Transverse colon (tissue), 4 donors: ENCODE results near the gene C3orf20. TPM values are rescaled to one million over a fixed set of nuclear protein-coding genes. Genes with fewer than 3 reads are reported as not detected.

Source experiments
- DNase-seq: peaks from one replicate; pipeline ENCODE4 v3.0.0-alpha.2; 2019
- H3K27ac ChIP-seq, 4 donors: fragments of 200-600 bp; sonication (generic); 2 replicates each; pipeline ENCODE4 v1.5.1; 2016 to 2018; ENCODE audit warnings: inconsistent platforms in 4 of 4
- H3K27me3 ChIP-seq: fragments of 200-600 bp; sonication (generic); 2 replicates; pipeline ENCODE4 v1.5.1; 2017; ENCODE audit warnings: inconsistent platforms
- H3K36me3 ChIP-seq, 4 donors: fragments of 200-600 bp; sonication (generic); 2 replicates each; pipeline ENCODE4 v1.5.1; 2017 to 2019; ENCODE audit warnings: inconsistent platforms in 4 of 4
- H3K4me1 ChIP-seq, 4 donors: fragments of 200-600 bp; sonication (generic); 2 replicates each; pipeline ENCODE4 v1.5.1; 2017 to 2020; ENCODE audit warnings: inconsistent platforms in 4 of 4
- H3K4me3 ChIP-seq, 4 donors: fragments of 200-600 bp; sonication (generic); 1 replicate in 1 of 4; 2 replicates in 3 of 4; pipeline versions ENCODE4 v1.5.1 to v1.6.1; 2017 to 2019; ENCODE audit warnings: inconsistent platforms in 4 of 4
- H3K9me3 ChIP-seq, 2 donors: fragments of 200-600 bp; sonication (generic); 2 replicates each; pipeline ENCODE4 v1.5.1; 2017 to 2019; ENCODE audit warnings: inconsistent platforms in 2 of 2
- CTCF ChIP-seq, 5 experiments: fragments of 200-600 bp in 3 of 5; fragments of 450-650 bp in 2 of 5; sonication (generic) in 3 of 5; IDR thresholded peaks; 1 replicate in 2 of 5; 2 replicates in 3 of 5; pipeline ENCODE4 v1.5.1; 2016 to 2017; ENCODE audit warnings: antibody characterized with exemption in 5 of 5, inconsistent platforms in 3 of 5, mild to moderate bottlenecking in 2 of 5, moderate library complexity in 1 of 5
- EP300 ChIP-seq: sonication (generic); formaldehyde crosslinking; IDR thresholded peaks from one replicate; pipeline ENCODE4 v1.6.1; 2017; ENCODE audit warnings: antibody characterized with exemption, low read depth
- POLR2A ChIP-seq: fragments of 450-650 bp; IDR thresholded peaks from one replicate; pipeline ENCODE4 v1.6.1; 2016; ENCODE audit warnings: antibody characterized with exemption, mild to moderate bottlenecking, moderate library complexity
- POLR2AphosphoS5 ChIP-seq, 3 donors: sonication (generic); formaldehyde crosslinking; IDR thresholded peaks; one replicate each; pipeline ENCODE4 v1.6.1; 2016; ENCODE audit warnings: antibody characterized with exemption in 3 of 3
- WGBS, 2 donors: methylation state at CpG; one replicate each; pipeline ENCODE4 v1.1.5; 2018; ENCODE audit warnings: low coverage in 1 of 2; 5-methylcytosine and 5-hydroxymethylcytosine counted together
- in situ Hi-C, 4 donors: fragments of 200-750 bp; cut with MboI; loops; one replicate each; pipeline versions ENCODE4 v1.15.0 to v1.15.1; 2017; ENCODE audit warnings: low sequenced_read_pairs in 3 of 4, low pct_ligation_motif_present in 1 of 4, low pct_unique_long_range_greater_than_20kb in 1 of 4
- intact Hi-C: fragments of 100-400 bp; cut with DNase I; formaldehyde crosslinking; loops from one replicate; pipeline ENCODE4 v1.15.1; 2023; ENCODE audit warnings: low total_unique reads
- total RNA-seq, 4 donors: library from RNA; depleted of rRNA; stranded (reverse); fragments of >200 nt; gene quantifications; one replicate each; pipeline ENCODE4 v1.1.0, GENCODE V29; 2016

The C3orf20 gene
- total RNA-seq, 4 donors from 2014 or later = not detected

- no peak for TF ChIP-seq POLR2AphosphoS5 (IDR thresholded peaks at IDR 0.05)
- TF ChIP-seq CTCF (IDR thresholded peaks at IDR 0.05) = no peak
- TF ChIP-seq EP300 = no peak
- no peak for TF ChIP-seq POLR2A
- Histone ChIP-seq H3K27me3 (no peaks in the 10 kb centered on the region), H3K9me3 (no peaks in the 10 kb centered on the region), H3K27ac (no peak overlapping the region), H3K36me3 (no peaks in the 10 kb centered on the region), H3K4me3 (no peak overlapping the region), H3K4me1 (no peaks in the 10 kb centered on the region)
- WGBS, 2 donors = 60 to 61% methylated on average over 3 of the region's 3 CpGs
- no peak for DNase-seq
- intact Hi-C loops (no loop called here), in situ Hi-C loops (no loop called here)
Observed at GRCh38 chr3:14758959-14759358, 84.0 kb downstream of the C3orf20 start.

GRCh38 chr3:14760185-14760584 lies 85.2 kb downstream of the C3orf20 start:
- TF ChIP-seq POLR2AphosphoS5 (IDR thresholded peaks at IDR 0.05) (no peak), POLR2A (no peak), CTCF (IDR thresholded peaks at IDR 0.05) (no peak), EP300 (no peak)
- H3K36me3 ChIP-seq = no peaks in the 10 kb centered on the region
- no peaks in the 10 kb centered on the region for H3K4me1 ChIP-seq
- intact Hi-C loops (no loop called here), in situ Hi-C loops (no loop called here)
- no peak overlapping the region for H3K27ac ChIP-seq
- no peaks in the 10 kb centered on the region for H3K9me3 ChIP-seq
- H3K4me3 ChIP-seq = no peak overlapping the region
- no peak for DNase-seq
- H3K27me3 ChIP-seq = no peaks in the 10 kb centered on the region

GRCh38 chr3:14761121-14761672 lies 86.3 kb downstream of the C3orf20 start:
- WGBS, 2 donors = 60 to 66% methylated on average over 5 to 9 of the region's 9 CpGs
- Histone ChIP-seq H3K27ac (no peak overlapping the region), H3K27me3 (no peaks in the 10 kb centered on the region), H3K9me3 (no peaks in the 10 kb centered on the region), H3K4me1 (no peaks in the 10 kb centered on the region), H3K36me3 (no peaks in the 10 kb centered on the region), H3K4me3 (no peak overlapping the region)
- TF ChIP-seq CTCF (IDR thresholded peaks at IDR 0.05) (no peak), POLR2A (no peak), POLR2AphosphoS5 (IDR thresholded peaks at IDR 0.05) (no peak), EP300 (no peak)
- in situ Hi-C loops (no loop called here), intact Hi-C loops (no loop called here)
- no peak for DNase-seq

- Histone ChIP-seq H3K9me3 (no peaks in the 10 kb centered on the region), H3K4me1 (no peaks in the 10 kb centered on the region), H3K27ac (no peak overlapping the region), H3K36me3 (no peaks in the 10 kb centered on the region), H3K4me3 (no peak overlapping the region), H3K27me3 (no peaks in the 10 kb centered on the region)
- DNase-seq = no peak
- intact Hi-C loops = no loop called here
- 96% methylated on average over 2 of the region's 2 CpGs; no CpG with 5 or more reads in 1 of the 2 donors for WGBS, 2 donors
- TF ChIP-seq POLR2AphosphoS5 (IDR thresholded peaks at IDR 0.05) (no peak), CTCF (IDR thresholded peaks at IDR 0.05) (no peak), POLR2A (no peak), EP300 (no peak)
- in situ Hi-C loops = no loop called here
Observed at GRCh38 chr3:14761866-14762265, 86.9 kb downstream of the C3orf20 start.
